Measurements from ENCODE around the gene ZNF827. TPM values are rescaled to one million over a fixed set of nuclear protein-coding genes. Genes with fewer than 3 reads are reported as not detected.

ZNF827 gene
- total and polyA plus RNA-seq, 9 of the 15 experiments (the other 6 are each of a cell fraction or from before 2014, with no cell fraction given): 0.07 to 0.40 TPM; not detected in 7

- no TSS peak for BruUV-seq (replicated peaks)
- TF ChIP-seq BMI1 (IDR thresholded peaks at IDR 0.05; ENCODE audit: low read length) (no peak), ESRRB (CRISPR knock-in tag; IDR thresholded peaks at IDR 0.05; ENCODE audit: borderline replicate concordance) (no peak), SP1 (CRISPR knock-in tag; IDR thresholded peaks at IDR 0.05) (no peak), TARDBP (IDR thresholded peaks at IDR 0.05) (no peak), MAFF (IDR thresholded peaks at IDR 0.05; ENCODE audit: low read length) (no peak), CBX1 (IDR thresholded peaks at IDR 0.05; ENCODE audit: low read depth) (no peak)
- Histone ChIP-seq H2AFZ (ENCODE audit: low read depth, low read length) (no peak overlapping the region), H3K4me1 (replicated peaks in 1 of 2; ENCODE audit: control insufficient read depth in 2 of 2, insufficient read depth in 2 of 2, low read length in 2 of 2) (no peaks in the 10 kb centered on the region), H3K4me2 (ENCODE audit: insufficient read depth, low read length) (no peak overlapping the region), H3K9me3 (replicated peaks; ENCODE audit: control insufficient read depth, insufficient read depth, low read depth, low read length) (no peaks in the 10 kb centered on the region), H3K9ac (ENCODE audit: insufficient read depth in 1 of 2, low read depth in 2 of 2, low read length in 2 of 2) (no peak overlapping the region), H3K36me3 (ENCODE audit: control insufficient read depth, insufficient read depth, low read length) (no peaks in the 10 kb centered on the region), H3K27me3 (ENCODE audit: control insufficient read depth in 2 of 2, insufficient read depth in 2 of 2, low read length in 2 of 2) (peaks cover 0 to 8% of the 10 kb centered on the region in 2 experiments; a peak in 1 of 5 replicates), H3K27ac (ENCODE audit: extremely low read depth, low read depth, low read length) (no peak overlapping the region), H3K79me2 (ENCODE audit: control insufficient read depth, insufficient read depth, low read length) (no peaks in the 10 kb centered on the region), H3K9me1 (ENCODE audit: control insufficient read depth, insufficient read depth, low read length) (no peaks in the 10 kb centered on the region), H3K4me3 (no peak overlapping the region), H4K20me1 (replicated peaks; ENCODE audit: control insufficient read depth, insufficient read depth, low read length) (no peaks in the 10 kb centered on the region)
- ChIA-PET POLR2A (no interaction called here), CTCF (ENCODE audit: low intra/inter-chr PET ratio) (no interaction called here)
- 0% methylated on average over 5 of the region's 5 CpGs for WGBS (ENCODE audit: insufficient coverage, low coverage, missing lambda C conversion rate)
- ATAC-seq: no peak
- intact Hi-C loops (cut with micrococcal nuclease): no loop called here
- no peak for DNase-seq (ENCODE audit: extremely low read depth in 1 of 4, low spot score in 3 of 4)
- in situ Hi-C loops (cut with MboI): no loop called here
- no peak for FAIRE-seq
Observed at GRCh38 chr4:145860446-145860845, 78.2 kb downstream of the ZNF827 start.

GRCh38 chr4:145859926-145860325 lies 78.7 kb downstream of the ZNF827 start:
- Histone ChIP-seq H3K9me3 (replicated peaks; ENCODE audit: control insufficient read depth, insufficient read depth, low read depth, low read length) (no peaks in the 10 kb centered on the region), H3K4me2 (ENCODE audit: insufficient read depth, low read length) (no peak overlapping the region), H2AFZ (ENCODE audit: low read depth, low read length) (no peak overlapping the region), H3K9me1 (ENCODE audit: control insufficient read depth, insufficient read depth, low read length) (no peaks in the 10 kb centered on the region), H3K27ac (ENCODE audit: extremely low read depth, low read depth, low read length) (no peak overlapping the region), H4K20me1 (replicated peaks; ENCODE audit: control insufficient read depth, insufficient read depth, low read length) (no peaks in the 10 kb centered on the region), H3K9ac (ENCODE audit: insufficient read depth in 1 of 2, low read depth in 2 of 2, low read length in 2 of 2) (no peak overlapping the region), H3K79me2 (ENCODE audit: control insufficient read depth, insufficient read depth, low read length) (no peaks in the 10 kb centered on the region), H3K36me3 (ENCODE audit: control insufficient read depth, insufficient read depth, low read length) (no peaks in the 10 kb centered on the region), H3K4me1 (replicated peaks in 1 of 2; ENCODE audit: control insufficient read depth in 2 of 2, insufficient read depth in 2 of 2, low read length in 2 of 2) (no peaks in the 10 kb centered on the region), H3K4me3 (no peak overlapping the region), H3K27me3 (ENCODE audit: control insufficient read depth in 2 of 2, insufficient read depth in 2 of 2, low read length in 2 of 2) (peaks cover 0 to 8% of the 10 kb centered on the region in 2 experiments; a peak in 1 of 5 replicates)
- in situ Hi-C loops (cut with MboI) (no loop called here), intact Hi-C loops (cut with micrococcal nuclease) (no loop called here)
- ChIA-PET CTCF (ENCODE audit: low intra/inter-chr PET ratio) (no interaction called here), POLR2A (no interaction called here)
- WGBS (ENCODE audit: insufficient coverage, low coverage, missing lambda C conversion rate): 0% methylated on average over 3 of the region's 3 CpGs
- no peak for DNase-seq (ENCODE audit: extremely low read depth in 1 of 4, low spot score in 3 of 4)
- no TSS peak for BruUV-seq (replicated peaks)
- TF ChIP-seq SREBF1 (IDR thresholded peaks at IDR 0.05; ENCODE audit: borderline replicate concordance, low read depth, low read length): no peak
- TF ChIP-seq TCF3 (CRISPR knock-in tag; IDR thresholded peaks at IDR 0.05): no peak
- TF ChIP-seq SNRNP70 (optimal IDR thresholded peaks at IDR 0.05; ENCODE audit: low read depth, low read length): no peak
- no peak for TF ChIP-seq CC2D1A (IDR thresholded peaks at IDR 0.05)
- FAIRE-seq: no peak
- ATAC-seq: no peak

Measured in K562 (cell line).